SK-N-SH (cell line): ENCODE data around the gene CTBP2. TPM values are rescaled to one million over a fixed set of nuclear protein-coding genes. Genes with fewer than 3 reads are reported as not detected.

Experiments
- CTCF ChIA-PET: fragments of 300-600, 350-600 bp; formaldehyde crosslinking; extraction: SDS; loops from one replicate; lab custom pipeline; 2021; lab: Yijun Ruan, JAX
- POLR2A ChIA-PET: fragments of 350-600 bp; sonication (Branson Sonifier 250); formaldehyde crosslinking; extraction: SDS; loops from one replicate; lab custom pipeline; 2020; ENCODE audit warnings: antibody characterized with exemption, inconsistent platforms; lab: Yijun Ruan, JAX
- DNase-seq: peaks from one replicate; pipeline ENCODE4 v3.0.0; 2012
- H2AFZ ChIP-seq: fragments of 200-600 bp; sonication (generic); 2 replicates; pipeline ENCODE4 v1.8.1; 2016; ENCODE audit warnings: antibody characterized with exemption, mild to moderate bottlenecking, low read depth
- H3F3A ChIP-seq: fragments of 200-600 bp; sonication (generic); replicated peaks from 2 replicates; pipeline ENCODE3; 2016; ENCODE audit warnings: antibody characterized with exemption, mild to moderate bottlenecking; ENCODE audit not compliant: insufficient read depth
- H3K27ac ChIP-seq, 2 experiments: fragments of 200-500 bp in 1 of 2; fragments of 200-600 bp in 1 of 2; sonication (Bioruptor generic) in 1 of 2; sonication (generic), shearing (Covaris generic) in 1 of 2; 2 replicates each; pipeline versions ENCODE4 v1.5.1 to v1.6.1; 2014 to 2016; ENCODE audit warnings: low read depth in 2 of 2, inconsistent platforms in 1 of 2, low read length in 1 of 2, mild to moderate bottlenecking in 1 of 2, mixed read lengths in 1 of 2
- H3K27me3 ChIP-seq: fragments of 200-600 bp; sonication (generic), shearing (Covaris generic); 2 replicates; pipeline ENCODE4 v1.6.1; 2016; ENCODE audit warnings: mixed run types; ENCODE audit not compliant: insufficient read depth
- H3K36me3 ChIP-seq, 2 experiments: fragments of 200-500 bp in 1 of 2; fragments of 200-600 bp in 1 of 2; sonication (Bioruptor generic) in 1 of 2; sonication (generic) in 1 of 2; replicated peaks in 1 of 2; 2 replicates each; pipeline versions ENCODE3 to v1.5.1; 2014 to 2016; ENCODE audit warnings: low read length in 1 of 2, mild to moderate bottlenecking in 1 of 2; ENCODE audit not compliant: insufficient read depth in 2 of 2, control insufficient read depth in 1 of 2
- H3K4me1 ChIP-seq, 2 experiments: fragments of 200-500 bp in 1 of 2; fragments of 200-600 bp in 1 of 2; sonication (Bioruptor generic) in 1 of 2; sonication (generic), shearing (Covaris generic) in 1 of 2; 2 replicates each; pipeline versions ENCODE4 v1.5.1 to v1.6.1; 2014 to 2016; ENCODE audit warnings: low read depth in 1 of 2, low read length in 1 of 2, mixed run types in 1 of 2; ENCODE audit not compliant: insufficient read depth in 2 of 2, control insufficient read depth in 1 of 2
- H3K4me2 ChIP-seq: fragments of 200-600 bp; sonication (generic), shearing (Covaris generic); 2 replicates; pipeline ENCODE4 v1.6.1; 2017; ENCODE audit warnings: mixed run types
- H3K4me3 ChIP-seq, 2 experiments: fragments of 200-500 bp in 1 of 2; fragments of 200-600 bp in 1 of 2; sonication (Bioruptor generic) in 1 of 2; sonication (generic), shearing (Covaris generic) in 1 of 2; 2 replicates each; pipeline versions ENCODE4 v1.5.1 to v1.8.1; 2014 to 2016; ENCODE audit warnings: low read depth in 2 of 2, inconsistent platforms in 1 of 2, low read length in 1 of 2, mild to moderate bottlenecking in 1 of 2, mixed read lengths in 1 of 2, moderate library complexity in 1 of 2
- H3K79me2 ChIP-seq: fragments of 200-600 bp; sonication (generic); 2 replicates; pipeline ENCODE4 v1.8.1; 2017; ENCODE audit warnings: mild to moderate bottlenecking; ENCODE audit not compliant: insufficient read depth
- H3K9ac ChIP-seq: fragments of 200-600 bp; sonication (generic); 2 replicates; pipeline ENCODE4 v1.6.1; 2017; ENCODE audit warnings: mixed run types
- H3K9me2 ChIP-seq: fragments of 200-600 bp; sonication (generic); 2 replicates; pipeline ENCODE4 v1.6.1; 2017; ENCODE audit warnings: mixed run types
- H3K9me3 ChIP-seq: fragments of 200-600 bp; sonication (generic); 2 replicates; pipeline ENCODE4 v1.6.1; 2017; ENCODE audit warnings: mixed run types, mild to moderate bottlenecking, moderate library complexity
- H4K20me1 ChIP-seq: fragments of 200-600 bp; sonication (generic); 2 replicates; pipeline ENCODE4 v1.6.1; 2017; ENCODE audit warnings: mild to moderate bottlenecking, mixed run types; ENCODE audit not compliant: insufficient read depth
- ELF1 ChIP-seq: IDR thresholded peaks from 2 replicates; pipeline ENCODE4 v1.4.0; 2012
- EP300 ChIP-seq, 2 experiments: IDR thresholded peaks; 2 replicates each; pipeline versions ENCODE4 v1.4.0 to v1.6.1; 2012; ENCODE audit warnings: borderline replicate concordance in 1 of 2, low read depth in 1 of 2, low read length in 1 of 2
- FOXM1 ChIP-seq: IDR thresholded peaks from 2 replicates; pipeline ENCODE4 v1.4.0; 2012; ENCODE audit warnings: low read depth, mild to moderate bottlenecking
- RAD21 ChIP-seq: IDR thresholded peaks from 2 replicates; pipeline ENCODE4 v1.6.1; 2012; ENCODE audit warnings: mild to moderate bottlenecking, low read length
- TAF1 ChIP-seq: IDR thresholded peaks from 2 replicates; pipeline ENCODE4 v1.6.1; 2012; ENCODE audit warnings: low read depth, mild to moderate bottlenecking, low read length, moderate library complexity, borderline replicate concordance
- YY1 ChIP-seq: IDR thresholded peaks from 2 replicates; pipeline ENCODE4 v1.4.0; 2012; ENCODE audit warnings: low read depth, mild to moderate bottlenecking
- WGBS: methylation state at CpG from one replicate; pipeline ENCODE4 v1.1.6; 2017; ENCODE audit warnings: low lambda C conversion rate; 5-methylcytosine and 5-hydroxymethylcytosine counted together
- polyA plus RNA-seq, 3 experiments: library from polyadenylated mRNA; depleted of rRNA; stranded (reverse); fragments of >200 nt; gene quantifications; 2 replicates each; pipeline ENCODE4 v1.2.3, GENCODE V29; 2012
- TF ChIP-seq, protein P1 (sequence below): IDR thresholded peaks from 2 replicates; pipeline ENCODE4 v1.6.1; 2012; ENCODE audit warnings: mild to moderate bottlenecking, low read depth, low read length, moderate library complexity
- TF ChIP-seq, protein P2 (sequence below): IDR thresholded peaks from 2 replicates; pipeline ENCODE4; 2012
- TF ChIP-seq, protein P3 (sequence below): IDR thresholded peaks from 2 replicates; pipeline ENCODE4 v1.4.0; 2012; ENCODE audit warnings: low read depth, borderline replicate concordance

Gene CTBP2
- polyA plus RNA-seq, 1 of the 3 experiments (the other 2 are of a cell fraction) = 69.7 TPM

DNA sequence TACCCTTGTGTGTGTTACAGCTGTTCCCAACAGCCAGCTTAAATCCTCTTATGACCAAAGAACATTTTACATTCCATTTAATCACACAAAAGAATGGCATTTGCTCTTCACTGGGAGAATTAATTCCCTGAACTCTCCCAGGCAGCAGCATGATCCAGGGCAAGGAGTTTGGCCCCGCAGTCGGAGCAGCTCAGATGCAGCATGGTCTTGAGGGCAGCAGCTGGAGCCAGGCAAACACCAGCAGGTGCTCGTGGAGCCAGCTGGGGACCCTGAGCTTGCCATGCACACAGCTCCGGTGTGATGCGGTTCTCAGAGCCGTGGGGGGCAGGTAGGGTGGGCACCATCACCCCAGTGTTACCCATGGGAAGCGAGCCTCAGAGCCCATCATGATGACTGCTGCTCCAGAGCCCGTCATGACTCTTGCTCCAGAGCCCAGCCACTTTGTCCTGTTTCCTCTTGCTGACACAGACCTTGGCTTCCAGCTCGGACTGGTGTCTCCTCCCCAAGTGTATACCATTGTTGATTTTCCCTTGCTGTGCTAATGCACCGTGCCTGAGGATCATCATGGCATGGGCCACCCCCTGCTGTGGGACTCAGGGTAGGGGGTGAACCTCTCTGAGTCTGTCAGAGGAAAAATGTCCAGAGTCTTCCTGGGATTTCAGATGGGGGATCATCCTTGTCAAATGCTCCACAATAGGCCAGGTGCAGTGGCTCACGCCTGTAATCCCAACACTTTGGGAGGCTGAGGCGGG lies 142.6 kb downstream of the CTBP2 start:
- H3K27me3 ChIP-seq = no peaks in the 10 kb centered on the region
- H3K9me2 ChIP-seq = no peaks in the 10 kb centered on the region
- H3K79me2 ChIP-seq = peaks cover 89% of the 10 kb centered on the region
- H3K9me3 ChIP-seq = no peaks in the 10 kb centered on the region
- H3K9ac ChIP-seq = no peak overlapping the region
- H3K27ac ChIP-seq = peak overlapping the region in 1 of 2 experiments; percentile 29; a peak in 1 of 4 replicates
- H3K36me3 ChIP-seq = peaks cover 8 to 14% of the 10 kb centered on the region in 2 experiments
- H4K20me1 ChIP-seq = peaks cover 94% of the 10 kb centered on the region
- DNase-seq = no peak
- no peak overlapping the region for H2AFZ ChIP-seq
- POLR2A ChIA-PET = no interaction called here
- no peak overlapping the region for H3K4me3 ChIP-seq
- H3K4me2 ChIP-seq = no peak overlapping the region
- no peaks in the 10 kb centered on the region for H3F3A ChIP-seq
- H3K4me1 ChIP-seq = peaks cover 6 to 83% of the 10 kb centered on the region in 2 experiments; a peak in 3 of 4 replicates
- WGBS = 93% methylated on average over 5 of the region's 12 CpGs
- no peak for TF ChIP-seq YY1
- no peak for TF ChIP-seq TAF1
- no peak for TF ChIP-seq FOXM1
- TF ChIP-seq, protein P1, sequence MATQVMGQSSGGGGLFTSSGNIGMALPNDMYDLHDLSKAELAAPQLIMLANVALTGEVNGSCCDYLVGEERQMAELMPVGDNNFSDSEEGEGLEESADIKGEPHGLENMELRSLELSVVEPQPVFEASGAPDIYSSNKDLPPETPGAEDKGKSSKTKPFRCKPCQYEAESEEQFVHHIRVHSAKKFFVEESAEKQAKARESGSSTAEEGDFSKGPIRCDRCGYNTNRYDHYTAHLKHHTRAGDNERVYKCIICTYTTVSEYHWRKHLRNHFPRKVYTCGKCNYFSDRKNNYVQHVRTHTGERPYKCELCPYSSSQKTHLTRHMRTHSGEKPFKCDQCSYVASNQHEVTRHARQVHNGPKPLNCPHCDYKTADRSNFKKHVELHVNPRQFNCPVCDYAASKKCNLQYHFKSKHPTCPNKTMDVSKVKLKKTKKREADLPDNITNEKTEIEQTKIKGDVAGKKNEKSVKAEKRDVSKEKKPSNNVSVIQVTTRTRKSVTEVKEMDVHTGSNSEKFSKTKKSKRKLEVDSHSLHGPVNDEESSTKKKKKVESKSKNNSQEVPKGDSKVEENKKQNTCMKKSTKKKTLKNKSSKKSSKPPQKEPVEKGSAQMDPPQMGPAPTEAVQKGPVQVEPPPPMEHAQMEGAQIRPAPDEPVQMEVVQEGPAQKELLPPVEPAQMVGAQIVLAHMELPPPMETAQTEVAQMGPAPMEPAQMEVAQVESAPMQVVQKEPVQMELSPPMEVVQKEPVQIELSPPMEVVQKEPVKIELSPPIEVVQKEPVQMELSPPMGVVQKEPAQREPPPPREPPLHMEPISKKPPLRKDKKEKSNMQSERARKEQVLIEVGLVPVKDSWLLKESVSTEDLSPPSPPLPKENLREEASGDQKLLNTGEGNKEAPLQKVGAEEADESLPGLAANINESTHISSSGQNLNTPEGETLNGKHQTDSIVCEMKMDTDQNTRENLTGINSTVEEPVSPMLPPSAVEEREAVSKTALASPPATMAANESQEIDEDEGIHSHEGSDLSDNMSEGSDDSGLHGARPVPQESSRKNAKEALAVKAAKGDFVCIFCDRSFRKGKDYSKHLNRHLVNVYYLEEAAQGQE = no peak
- TF ChIP-seq, protein P2, sequence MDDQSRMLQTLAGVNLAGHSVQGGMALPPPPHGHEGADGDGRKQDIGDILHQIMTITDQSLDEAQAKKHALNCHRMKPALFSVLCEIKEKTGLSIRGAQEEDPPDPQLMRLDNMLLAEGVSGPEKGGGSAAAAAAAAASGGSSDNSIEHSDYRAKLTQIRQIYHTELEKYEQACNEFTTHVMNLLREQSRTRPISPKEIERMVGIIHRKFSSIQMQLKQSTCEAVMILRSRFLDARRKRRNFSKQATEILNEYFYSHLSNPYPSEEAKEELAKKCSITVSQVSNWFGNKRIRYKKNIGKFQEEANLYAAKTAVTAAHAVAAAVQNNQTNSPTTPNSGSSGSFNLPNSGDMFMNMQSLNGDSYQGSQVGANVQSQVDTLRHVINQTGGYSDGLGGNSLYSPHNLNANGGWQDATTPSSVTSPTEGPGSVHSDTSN = no peak
- TF ChIP-seq ELF1 = no peak
- TF ChIP-seq EP300 (IDR thresholded peaks at IDR 0.05; ENCODE audit: borderline replicate concordance in 1 of 2, low read depth in 1 of 2, low read length in 1 of 2) = no peak
- no peak for TF ChIP-seq RAD21
- TF ChIP-seq, protein P3, sequence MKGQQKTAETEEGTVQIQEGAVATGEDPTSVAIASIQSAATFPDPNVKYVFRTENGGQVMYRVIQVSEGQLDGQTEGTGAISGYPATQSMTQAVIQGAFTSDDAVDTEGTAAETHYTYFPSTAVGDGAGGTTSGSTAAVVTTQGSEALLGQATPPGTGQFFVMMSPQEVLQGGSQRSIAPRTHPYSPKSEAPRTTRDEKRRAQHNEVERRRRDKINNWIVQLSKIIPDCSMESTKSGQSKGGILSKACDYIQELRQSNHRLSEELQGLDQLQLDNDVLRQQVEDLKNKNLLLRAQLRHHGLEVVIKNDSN = no peak
- CTCF ChIA-PET = interaction anchor here (0.7 to 2.8 kb wide), 8 partner anchors 10 to 40 kb away, joined by 3 to 10 read pairs (median 4); no protein-coding TSS in a partner anchor
